H1 (cell line): ENCODE results near the gene ERC1. TPM values are rescaled to one million over a fixed set of nuclear protein-coding genes. Genes with fewer than 3 reads are reported as not detected.

Source experiments
- CTCF ChIA-PET: fragments of 300-600 bp; sonication (Branson Sonifier 250); formaldehyde crosslinking; loops from one replicate; lab custom pipeline; 2021; ENCODE audit not compliant: partially characterized antibody; lab: Charles Lee
- POLR2A ChIA-PET: fragments of 300-600 bp; sonication (Branson Sonifier 250); formaldehyde crosslinking; loops from one replicate; lab custom pipeline; 2021; ENCODE audit warnings: inconsistent platforms; ENCODE audit not compliant: partially characterized antibody; lab: Charles Lee
- DNase-seq, 2 experiments: peaks; one replicate each; pipeline versions ENCODE4 v3.0.0 to v3.0.0-alpha.2; 2010 to 2022; ENCODE audit warnings: low spot score in 2 of 2, low read depth in 1 of 2, mixed read lengths in 1 of 2
- FAIRE-seq: peaks from 2 replicates; lab custom pipeline; 2011; peaks lifted over from hg19 to GRCh38; lab: Jason Lieb, UNC
- H2AFZ ChIP-seq: 2 replicates; pipeline ENCODE4 v1.8.1; 2012; ENCODE audit warnings: low read length, inconsistent platforms
- H2AK5ac ChIP-seq: 2 replicates; pipeline ENCODE4 v1.6.1; 2013; ENCODE audit warnings: low read depth, low read length
- H2BK120ac ChIP-seq: replicated peaks from 2 replicates; pipeline ENCODE3; 2013; ENCODE audit warnings: low read depth, low read length, inconsistent platforms
- H2BK12ac ChIP-seq: 2 replicates; pipeline ENCODE4 v1.6.1; 2013; ENCODE audit warnings: low read depth, low read length
- H2BK15ac ChIP-seq: 2 replicates; pipeline ENCODE4 v1.6.1; 2013; ENCODE audit warnings: low read length
- H2BK20ac ChIP-seq: 2 replicates; pipeline ENCODE4 v1.6.1; 2013; ENCODE audit warnings: low read length
- H2BK5ac ChIP-seq: 2 replicates; pipeline ENCODE4 v1.6.1; 2013; ENCODE audit warnings: low read depth, low read length
- H3K14ac ChIP-seq: 2 replicates; pipeline ENCODE4 v1.6.1; 2013; ENCODE audit warnings: inconsistent platforms; ENCODE audit not compliant: insufficient read length
- H3K18ac ChIP-seq: 2 replicates; pipeline ENCODE4 v1.6.1; 2013; ENCODE audit warnings: low read length; ENCODE audit errors: extremely low read depth
- H3K23ac ChIP-seq: 2 replicates; pipeline ENCODE4 v1.6.1; 2013; ENCODE audit warnings: inconsistent platforms; ENCODE audit not compliant: insufficient read length
- H3K23me2 ChIP-seq: 2 replicates; pipeline ENCODE4 v1.6.1; 2013; ENCODE audit warnings: low read depth, low read length
- H3K27ac ChIP-seq: 2 replicates; pipeline ENCODE4 v1.6.1; 2011; ENCODE audit warnings: low read depth, low read length, inconsistent platforms
- H3K27me3 ChIP-seq, 4 experiments: replicated peaks in 1 of 4; 1 replicate in 1 of 4; 2 replicates in 3 of 4; pipeline versions ENCODE4 v1.6.1 to v1.8.1; 2011 to 2013; ENCODE audit warnings: low read length in 3 of 4, mild to moderate bottlenecking in 3 of 4, inconsistent platforms in 2 of 4, mixed read lengths in 2 of 4, moderate library complexity in 1 of 4; ENCODE audit not compliant: control insufficient read depth in 3 of 4, insufficient read depth in 3 of 4; ENCODE audit errors: extremely low read depth in 1 of 4
- H3K36me3 ChIP-seq, 4 experiments: 2 replicates each; pipeline versions ENCODE4 v1.6.1 to v1.8.1; 2011 to 2013; ENCODE audit warnings: mild to moderate bottlenecking in 4 of 4, low read length in 3 of 4, moderate library complexity in 2 of 4, control low read depth in 1 of 4, inconsistent platforms in 1 of 4; ENCODE audit not compliant: insufficient read depth in 4 of 4, control insufficient read depth in 2 of 4
- H3K4ac ChIP-seq: replicated peaks from 2 replicates; pipeline ENCODE3; 2013; ENCODE audit warnings: low read length, low read depth, mixed read lengths, inconsistent platforms; ENCODE audit not compliant: insufficient read length
- H3K4me1 ChIP-seq, 4 experiments: replicated peaks in 1 of 4; 1 replicate in 1 of 4; 2 replicates in 3 of 4; pipeline versions ENCODE4 v1.6.1 to v1.8.1; 2011 to 2013; ENCODE audit warnings: low read length in 3 of 4, inconsistent platforms in 2 of 4, mixed read lengths in 1 of 4; ENCODE audit not compliant: insufficient read depth in 4 of 4, control insufficient read depth in 3 of 4
- H3K4me2 ChIP-seq, 2 experiments: 2 replicates each; pipeline versions ENCODE4 v1.6.1 to v1.8.1; 2011 to 2013; ENCODE audit warnings: low read depth in 2 of 2, low read length in 2 of 2, control low read depth in 1 of 2, inconsistent platforms in 1 of 2, mild to moderate bottlenecking in 1 of 2; ENCODE audit not compliant: insufficient read depth in 1 of 2
- H3K4me3 ChIP-seq, 4 experiments: fragments of 200-600, 300-600 bp in 1 of 4; sonication (generic), shearing (Covaris generic), sonication (Bioruptor Twin) in 1 of 4; 2 replicates each; pipeline versions ENCODE4 v1.5.1 to v1.8.1; 2011 to 2016; ENCODE audit warnings: low read length in 4 of 4, low read depth in 3 of 4, control low read depth in 2 of 4, inconsistent platforms in 2 of 4, mild to moderate bottlenecking in 2 of 4, mixed read lengths in 1 of 4, moderate library complexity in 1 of 4; ENCODE audit not compliant: insufficient read depth in 2 of 4; ENCODE audit errors: extremely low read depth in 1 of 4
- H3K56ac ChIP-seq: replicated peaks from 2 replicates; pipeline ENCODE3; 2013; ENCODE audit warnings: low read depth, mild to moderate bottlenecking, mixed read lengths, low read length, inconsistent platforms; ENCODE audit not compliant: insufficient read length
- H3K79me1 ChIP-seq: 2 replicates; pipeline ENCODE4 v1.6.1; 2013; ENCODE audit warnings: low read depth, low read length, control low read depth
- H3K79me2 ChIP-seq, 2 experiments: 2 replicates each; pipeline versions ENCODE4 v1.6.1 to v1.8.1; 2012 to 2013; ENCODE audit warnings: low read length in 2 of 2, mild to moderate bottlenecking in 2 of 2, inconsistent platforms in 1 of 2; ENCODE audit not compliant: insufficient read depth in 2 of 2, control insufficient read depth in 1 of 2
- H3K9ac ChIP-seq, 4 experiments: replicated peaks in 1 of 4; 1 replicate in 1 of 4; 2 replicates in 3 of 4; pipeline versions ENCODE4 v1.6.1 to v1.8.1; 2011 to 2013; ENCODE audit warnings: low read depth in 3 of 4, low read length in 3 of 4, control low read depth in 2 of 4, mild to moderate bottlenecking in 2 of 4, moderate library complexity in 2 of 4, inconsistent platforms in 1 of 4; ENCODE audit errors: extremely low read depth in 1 of 4
- H3K9me3 ChIP-seq, 2 experiments: 2 replicates each; pipeline versions ENCODE4 v1.6.1 to v1.8.1; 2012 to 2013; ENCODE audit warnings: mild to moderate bottlenecking in 2 of 2, moderate library complexity in 2 of 2, control low read depth in 1 of 2, inconsistent platforms in 1 of 2, low read depth in 1 of 2, low read length in 1 of 2, mixed read lengths in 1 of 2; ENCODE audit not compliant: insufficient read depth in 2 of 2
- H4K20me1 ChIP-seq, 2 experiments: replicated peaks in 1 of 2; 2 replicates each; pipeline versions ENCODE3 to v1.8.1; 2011 to 2013; ENCODE audit warnings: inconsistent platforms in 2 of 2, low read length in 2 of 2, mild to moderate bottlenecking in 1 of 2; ENCODE audit not compliant: insufficient read depth in 2 of 2, control insufficient read depth in 1 of 2
- H4K5ac ChIP-seq: 2 replicates; pipeline ENCODE4 v1.6.1; 2013; ENCODE audit warnings: low read length, low read depth, mixed read lengths, inconsistent platforms; ENCODE audit not compliant: insufficient read length
- H4K8ac ChIP-seq: 2 replicates; pipeline ENCODE4 v1.8.0; 2013; ENCODE audit warnings: mild to moderate bottlenecking, moderate library complexity, low read length, inconsistent platforms; ENCODE audit not compliant: insufficient read depth; ENCODE audit errors: extremely low read depth
- H4K91ac ChIP-seq: replicated peaks from 2 replicates; pipeline ENCODE3; 2013; ENCODE audit warnings: low read length, mixed read lengths, inconsistent platforms; ENCODE audit not compliant: insufficient read length
- BCL11A ChIP-seq, 2 experiments: IDR thresholded peaks; one replicate each; pipeline ENCODE4 v1.6.1; 2011; ENCODE audit warnings: low read depth in 2 of 2, low read length in 2 of 2, mild to moderate bottlenecking in 2 of 2
- CTCF ChIP-seq, 3 experiments: IDR thresholded peaks; 1 replicate in 2 of 3; 2 replicates in 1 of 3; pipeline versions ENCODE4 v1.5.1 to v1.6.1; 2011; ENCODE audit warnings: low read length in 3 of 3, mild to moderate bottlenecking in 3 of 3, inconsistent platforms in 2 of 3, low read depth in 1 of 3, moderate library complexity in 1 of 3; ENCODE audit not compliant: insufficient read depth in 1 of 3; ENCODE audit errors: control extremely low read depth in 1 of 3
- EGR1 ChIP-seq: IDR thresholded peaks from 2 replicates; pipeline ENCODE4 v1.6.1; 2011; ENCODE audit warnings: low read depth, low read length, borderline replicate concordance
- JUN ChIP-seq: IDR thresholded peaks from 2 replicates; pipeline ENCODE4 v1.6.1; 2011; ENCODE audit warnings: low read depth, mild to moderate bottlenecking, improper control_type of control experiment, low read length
- KDM4A ChIP-seq: IDR thresholded peaks from one replicate; pipeline ENCODE4 v1.7.1; 2012; ENCODE audit warnings: low read depth, mild to moderate bottlenecking, moderate library complexity, low read length, inconsistent platforms; ENCODE audit not compliant: severe bottlenecking
- NANOG ChIP-seq: IDR thresholded peaks from 2 replicates; pipeline ENCODE4 v1.6.1; 2011; ENCODE audit warnings: low read length, low read depth, mild to moderate bottlenecking, inconsistent platforms; ENCODE audit not compliant: insufficient read depth, poor library complexity, severe bottlenecking
- POLR2A ChIP-seq, 2 experiments: IDR thresholded peaks; 1 replicate in 1 of 2; 2 replicates in 1 of 2; pipeline ENCODE4 v1.6.1; 2011; ENCODE audit warnings: low read depth in 2 of 2, low read length in 2 of 2, mild to moderate bottlenecking in 2 of 2; ENCODE audit errors: control extremely low read depth in 1 of 2
- TEAD4 ChIP-seq: IDR thresholded peaks from 2 replicates; pipeline ENCODE4 v1.6.1; 2012; ENCODE audit warnings: low read depth, low read length, inconsistent platforms, mixed read lengths
- USF2 ChIP-seq: IDR thresholded peaks from 2 replicates; pipeline ENCODE4 v1.6.1; 2011; ENCODE audit warnings: low read length, improper control_type of control experiment
- YY1 ChIP-seq: IDR thresholded peaks from 2 replicates; pipeline ENCODE4 v1.6.1; 2011; ENCODE audit warnings: low read depth, mild to moderate bottlenecking, low read length
- ZNF274 ChIP-seq: IDR thresholded peaks from 2 replicates; pipeline ENCODE4 v1.7.0; 2012; ENCODE audit warnings: low read length, borderline replicate concordance; ENCODE audit errors: extremely low read depth
- WGBS, 2 experiments: shearing (Covaris generic) in 1 of 2; methylation state at CpG; one replicate each; pipeline versions ENCODE4 v1.1.6 to v1.1.7; 2013 to 2015; ENCODE audit warnings: low lambda C conversion rate in 2 of 2, mixed read lengths in 2 of 2, inconsistent platforms in 1 of 2, low coverage in 1 of 2, missing lambda C conversion rate in 1 of 2; ENCODE audit not compliant: insufficient replicate concordance in 2 of 2, insufficient coverage in 1 of 2, insufficient read length in 1 of 2; ENCODE audit errors: extremely low coverage in 1 of 2, missing lambda C conversion rate in 1 of 2; 5-methylcytosine and 5-hydroxymethylcytosine counted together
- polyA plus RNA-seq, 7 experiments: library from polyadenylated mRNA; depleted of rRNA in 3 of 7; stranded (reverse) in 5 of 7; unstranded in 2 of 7; fragments of >200 nt in 5 of 7; fragments of 200-250 nt in 2 of 7; gene quantifications; 1 replicate in 5 of 7; 2 replicates in 1 of 7; 4 replicates in 1 of 7; pipeline versions ENCODE4 v1.2.1 to v1.2.3, GENCODE V29; 2011 to 2013; ENCODE audit warnings: missing spikeins in 2 of 7, mixed read lengths in 2 of 7
- total RNA-seq: library from RNA; stranded (reverse); fragmentation: NEBNext Ultra II Directional; extraction: Animal tissue kit (Norgen Biotek cat#: 25700); gene quantifications from 2 replicates; pipeline ENCODE4 v1.2.1, GENCODE V29; 2021

Gene ERC1
- total and polyA plus RNA-seq, 2 of the 8 experiments (the other 6 are each of a cell fraction or from before 2014, with no cell fraction given), result 7.8 to 45.7 TPM

GRCh38 chr12:1117371-1117770 lies 126.3 kb downstream of the ERC1 start:
- ChIA-PET CTCF (interaction anchor here (0.6 to 4.6 kb wide), 79 partner anchors 8 to 548 kb away, joined by 3 to 66 read pairs (median 4); no protein-coding TSS in a partner anchor), POLR2A (interaction anchor here (0.9 kb wide), 1 partner anchor 466 kb away, joined by 5 read pairs; no protein-coding TSS in a partner anchor)
- Histone ChIP-seq H3K4me1 (no peaks in the 10 kb centered on the region), H3K23me2 (no peaks in the 10 kb centered on the region; the same call in 1 of the 2 replicates), H2BK120ac (no peak overlapping the region), H4K5ac (no peak overlapping the region), H3K4me3 (no peak overlapping the region), H3K4me2 (no peak overlapping the region), H3K14ac (no peak overlapping the region), H3K79me1 (no peaks in the 10 kb centered on the region), H4K91ac (no peak overlapping the region), H3K9me3 (no peaks in the 10 kb centered on the region), H2BK15ac (no peak overlapping the region), H3K23ac (no peak overlapping the region), H3K56ac (no peak overlapping the region), H3K4ac (no peak overlapping the region), H3K27me3 (peaks cover 5 to 25% (median 19%) of the 10 kb centered on the region in 4 experiments), H3K18ac (no peak overlapping the region), H4K8ac (no peak overlapping the region), H2BK12ac (no peak overlapping the region), H3K27ac (no peak overlapping the region), H3K9ac (no peak overlapping the region), H3K36me3 (no peaks in the 10 kb centered on the region), H2AK5ac (no peak overlapping the region), H2BK5ac (no peak overlapping the region), H4K20me1 (peaks cover 3 to 7% of the 10 kb centered on the region in 2 experiments), H2AFZ (no peak overlapping the region), H2BK20ac (no peak overlapping the region), H3K79me2 (no peaks in the 10 kb centered on the region)
- no peak for FAIRE-seq
- DNase-seq, result no peak
- 84% methylated on average over 6 of the region's 6 CpGs; no CpG with 5 or more reads in 1 of the 2 experiments for WGBS, 2 experiments
- TF ChIP-seq CTCF (IDR thresholded peaks at IDR 0.05; ENCODE audit: control extremely low read depth in 1 of 3, insufficient read depth in 1 of 3, low read depth in 1 of 3, low read length in 3 of 3) (no peak), POLR2A (IDR thresholded peaks at IDR 0.05; ENCODE audit: control extremely low read depth in 1 of 2, low read depth in 2 of 2, low read length in 2 of 2) (no peak), ZNF274 (no peak), YY1 (no peak), NANOG (no peak), EGR1 (no peak), JUN (no peak), TEAD4 (no peak), KDM4A (no peak), USF2 (no peak), BCL11A (IDR thresholded peaks at IDR 0.05; ENCODE audit: low read depth in 2 of 2, low read length in 2 of 2) (no peak)
